HG03432 (cell line): ENCODE data around the gene SORT1.

Experiments used
- ATAC-seq: cut with Tn5 transposase; IDR thresholded peaks from one replicate; pipeline ENCODE4 v1.9.1; 2021; ENCODE audit warnings: mild to moderate bottlenecking, moderate library complexity; ENCODE audit not compliant: unreplicated experiment

Gene SORT1

DNA sequence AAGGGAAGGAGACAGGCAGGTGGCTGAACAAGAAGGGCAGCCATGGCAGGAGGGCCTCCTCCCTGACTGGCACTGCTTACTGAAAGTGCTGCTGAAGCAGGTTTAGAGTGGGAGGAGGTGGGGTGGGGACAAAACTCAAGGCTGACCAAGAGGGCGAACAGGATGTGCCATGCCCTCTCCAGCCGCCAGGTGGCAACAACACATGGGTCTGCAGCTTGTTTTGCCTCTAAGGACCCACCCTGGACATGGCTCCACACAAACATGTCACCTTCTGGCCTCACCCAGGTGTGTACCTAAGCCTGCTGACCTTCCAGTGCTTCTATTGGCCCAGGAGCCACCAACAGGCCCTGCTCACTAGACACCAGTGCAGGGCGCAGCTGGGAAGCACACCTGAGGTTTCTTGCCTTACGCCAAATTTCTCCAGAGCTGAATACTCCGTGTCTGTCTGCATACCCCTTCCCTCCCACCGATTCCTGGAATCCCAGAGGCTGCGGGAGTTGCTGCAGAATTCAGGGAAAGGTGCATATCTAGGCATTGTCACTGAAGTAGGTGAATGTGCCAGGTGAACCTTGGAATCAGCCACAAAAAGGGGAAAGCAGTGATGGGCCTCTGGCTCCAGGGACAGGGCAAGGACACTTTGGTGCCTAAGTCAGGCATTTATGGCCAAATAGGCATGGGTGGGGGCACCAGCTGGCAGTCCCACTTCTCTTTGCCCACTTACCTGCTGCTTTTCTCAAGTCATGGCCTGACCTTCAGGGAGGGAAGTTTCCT is 120.1 kb downstream of the SORT1 start:
- peak; percentile 84 for ATAC-seq

- ATAC-seq: no peak
Observed at GRCh38 chr1:109275706-109276345, 121.9 kb downstream of the SORT1 start.

DNA sequence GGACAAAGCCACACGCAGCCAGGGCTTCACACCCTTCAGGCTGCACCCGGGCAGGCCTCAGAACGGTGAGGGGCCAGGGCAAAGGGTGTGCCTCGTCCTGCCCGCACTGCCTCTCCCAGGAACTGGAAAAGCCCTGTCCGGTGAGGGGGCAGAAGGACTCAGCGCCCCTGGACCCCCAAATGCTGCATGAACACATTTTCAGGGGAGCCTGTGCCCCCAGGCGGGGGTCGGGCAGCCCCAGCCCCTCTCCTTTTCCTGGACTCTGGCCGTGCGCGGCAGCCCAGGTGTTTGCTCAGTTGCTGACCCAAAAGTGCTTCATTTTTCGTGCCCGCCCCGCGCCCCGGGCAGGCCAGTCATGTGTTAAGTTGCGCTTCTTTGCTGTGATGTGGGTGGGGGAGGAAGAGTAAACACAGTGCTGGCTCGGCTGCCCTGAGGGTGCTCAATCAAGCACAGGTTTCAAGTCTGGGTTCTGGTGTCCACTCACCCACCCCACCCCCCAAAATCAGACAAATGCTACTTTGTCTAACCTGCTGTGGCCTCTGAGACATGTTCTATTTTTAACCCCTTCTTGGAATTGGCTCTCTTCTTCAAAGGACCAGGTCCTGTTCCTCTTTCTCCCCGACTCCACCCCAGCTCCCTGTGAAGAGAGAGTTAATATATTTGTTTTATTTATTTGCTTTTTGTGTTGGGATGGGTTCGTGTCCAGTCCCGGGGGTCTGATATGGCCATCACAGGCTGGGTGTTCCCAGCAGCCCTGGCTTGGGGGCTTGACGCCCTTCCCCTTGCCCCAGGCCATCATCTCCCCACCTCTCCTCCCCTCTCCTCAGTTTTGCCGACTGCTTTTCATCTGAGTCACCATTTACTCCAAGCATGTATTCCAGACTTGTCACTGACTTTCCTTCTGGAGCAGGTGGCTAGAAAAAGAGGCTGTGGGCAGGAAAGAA is 122.9 kb downstream of the SORT1 start:
- ATAC-seq: no peak

DNA sequence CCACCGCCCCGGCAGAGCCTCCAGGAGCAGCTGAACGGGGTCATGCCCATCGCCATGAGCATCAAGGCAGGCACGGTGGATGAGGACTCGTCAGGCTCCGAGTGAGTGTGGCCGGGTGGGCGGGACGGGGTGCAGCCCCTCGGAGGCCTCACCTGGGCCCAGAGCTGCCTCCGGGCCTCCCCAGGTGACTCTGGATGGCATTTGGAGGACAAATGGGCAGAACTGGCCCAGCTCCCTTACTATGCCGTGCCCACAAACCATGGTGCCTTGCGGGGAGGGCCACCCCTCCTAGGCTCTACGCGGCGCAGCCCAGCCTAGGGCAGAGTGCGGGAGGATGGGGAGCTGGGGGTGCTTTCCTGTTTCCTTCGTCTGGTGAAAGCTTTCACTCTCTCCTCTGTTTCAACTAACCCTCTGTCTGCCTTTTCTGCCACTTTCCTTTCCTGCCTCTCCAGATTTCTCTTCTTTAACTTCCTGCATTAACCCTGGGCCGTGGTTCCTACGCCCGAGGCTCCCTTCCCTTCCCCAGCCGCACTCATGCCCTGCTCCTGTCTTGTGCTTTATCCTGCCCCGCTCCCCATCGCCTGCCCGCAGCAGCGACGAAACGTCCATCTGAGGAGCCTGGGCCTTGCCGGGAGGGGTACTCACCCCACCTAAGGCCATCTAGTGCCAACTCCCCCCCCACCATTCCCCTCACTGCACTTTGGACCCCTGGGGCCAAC is 124.0 kb downstream of the SORT1 start:
- ATAC-seq: no peak

DNA sequence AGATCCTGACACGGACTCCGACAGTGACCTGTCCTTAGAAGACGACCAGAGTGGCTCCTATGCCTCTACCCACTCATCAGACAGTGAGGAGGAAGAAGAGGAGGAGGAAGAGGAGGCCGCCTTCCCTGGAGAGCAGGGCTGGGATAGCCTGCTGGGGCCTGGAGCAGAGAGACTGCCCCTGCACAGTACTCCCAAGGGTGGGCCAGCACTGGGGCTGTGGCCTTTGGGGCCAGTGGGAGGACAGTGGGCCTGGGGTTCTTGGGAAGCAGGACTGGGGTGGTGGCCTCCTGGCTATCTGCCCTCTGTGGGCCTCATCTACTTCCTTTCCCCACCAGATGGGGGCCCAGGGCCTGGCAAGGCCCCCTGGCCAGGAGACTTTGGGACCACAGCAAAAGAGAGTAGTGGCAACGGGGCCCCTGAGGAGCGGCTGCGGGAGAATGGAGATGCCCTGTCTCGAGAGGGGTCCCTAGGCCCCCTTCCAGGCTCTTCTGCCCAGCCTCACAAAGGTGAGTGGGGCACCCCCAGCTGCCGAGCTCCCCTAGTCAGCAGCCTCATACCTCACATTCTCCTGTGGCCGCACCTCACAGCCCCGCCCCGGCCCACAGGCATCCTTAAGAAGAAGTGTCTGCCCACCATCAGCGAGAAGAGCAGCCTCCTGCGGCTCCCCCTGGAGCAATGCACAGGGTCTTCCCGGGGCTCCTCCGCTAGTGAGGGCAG is 124.7 kb downstream of the SORT1 start:
- no peak for ATAC-seq

DNA sequence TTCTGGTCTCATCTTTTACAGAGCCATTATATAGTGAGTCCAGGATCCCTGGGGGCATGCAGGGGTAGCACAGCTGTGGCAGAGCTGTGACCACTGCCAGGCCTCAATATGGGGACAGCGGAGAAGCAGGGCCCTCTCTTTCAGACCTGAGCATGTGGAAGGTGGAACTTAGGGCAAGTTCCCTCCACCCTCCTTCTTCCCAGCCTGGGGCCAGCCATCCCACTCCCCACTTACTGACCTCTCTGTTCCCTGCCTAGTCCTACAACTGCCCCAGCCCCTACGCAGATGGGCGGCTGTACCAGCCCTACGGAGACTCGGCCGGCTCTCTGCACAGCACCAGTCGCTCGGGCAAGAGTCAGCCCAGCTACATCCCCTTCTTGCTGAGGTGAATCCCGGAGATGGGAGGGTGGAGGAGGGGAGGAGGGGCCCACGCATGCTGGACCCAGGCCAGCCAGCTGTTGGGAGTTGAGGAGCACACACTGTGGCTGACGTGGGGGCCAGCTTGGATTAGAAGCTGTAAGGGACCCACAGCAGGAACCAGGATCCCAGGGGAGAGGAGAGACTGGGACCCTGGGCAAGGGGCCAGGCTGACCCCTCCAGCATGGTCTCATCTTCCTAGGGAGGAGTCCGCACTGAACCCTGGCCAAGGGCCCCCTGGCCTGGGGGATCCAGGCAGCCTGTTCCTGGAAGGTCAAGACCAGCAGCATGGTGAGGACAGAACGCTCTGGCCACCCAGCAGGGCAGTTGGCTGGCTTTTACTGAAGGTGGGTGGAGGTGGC is 125.5 kb downstream of the SORT1 start:
- ATAC-seq: no peak

DNA sequence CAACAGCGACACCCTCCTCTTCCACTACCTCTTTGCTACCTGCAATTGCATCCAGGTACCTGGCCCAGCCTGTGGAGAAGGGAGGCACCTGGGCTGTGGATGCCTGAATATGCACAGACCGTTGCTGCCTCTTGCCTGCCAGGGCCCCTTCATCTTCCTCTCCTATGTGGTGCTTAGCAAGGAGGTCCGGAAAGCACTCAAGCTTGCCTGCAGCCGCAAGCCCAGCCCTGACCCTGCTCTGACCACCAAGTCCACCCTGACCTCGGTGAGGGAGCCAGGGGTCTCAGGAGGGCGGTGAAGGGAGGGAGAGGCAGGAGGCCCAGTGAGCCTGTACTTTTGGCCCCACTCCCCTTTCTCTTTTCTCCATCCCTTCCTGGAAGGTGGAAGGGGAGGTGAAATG is 126.3 kb downstream of the SORT1 start:
- ATAC-seq: no peak

GRCh38 chr1:109270623-109271317 is 126.9 kb downstream of the SORT1 start:
- no peak for ATAC-seq

DNA sequence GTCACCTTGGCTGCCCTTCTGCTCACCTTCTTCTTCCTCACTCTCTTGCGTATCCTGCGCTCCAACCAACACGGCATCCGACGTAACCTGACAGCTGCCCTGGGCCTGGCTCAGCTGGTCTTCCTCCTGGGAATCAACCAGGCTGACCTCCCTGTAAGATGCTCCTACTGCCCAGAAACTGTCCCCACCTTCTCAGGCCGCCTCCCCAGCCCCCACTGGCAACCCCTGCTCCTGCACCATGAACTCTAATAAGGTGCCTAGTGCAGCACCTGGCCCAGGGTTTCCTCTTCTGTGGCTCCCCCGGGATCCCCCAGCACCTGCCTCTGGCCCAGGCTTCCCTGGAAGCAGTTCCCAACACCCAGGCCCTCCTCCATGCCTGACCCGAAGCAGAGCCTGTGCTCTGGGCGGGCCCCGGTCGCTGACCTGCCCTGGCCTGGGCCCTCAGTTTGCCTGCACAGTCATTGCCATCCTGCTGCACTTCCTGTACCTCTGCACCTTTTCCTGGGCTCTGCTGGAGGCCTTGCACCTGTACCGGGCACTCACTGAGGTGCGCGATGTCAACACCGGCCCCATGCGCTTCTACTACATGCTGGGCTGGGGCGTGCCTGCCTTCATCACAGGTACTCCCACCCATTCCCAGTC is 127.6 kb downstream of the SORT1 start:
- no peak for ATAC-seq

- no peak for ATAC-seq
Observed at GRCh38 chr1:109269212-109269980, 128.3 kb downstream of the SORT1 start.

- ATAC-seq: no peak
Observed at GRCh38 chr1:109268431-109269211, 129.1 kb downstream of the SORT1 start.

DNA sequence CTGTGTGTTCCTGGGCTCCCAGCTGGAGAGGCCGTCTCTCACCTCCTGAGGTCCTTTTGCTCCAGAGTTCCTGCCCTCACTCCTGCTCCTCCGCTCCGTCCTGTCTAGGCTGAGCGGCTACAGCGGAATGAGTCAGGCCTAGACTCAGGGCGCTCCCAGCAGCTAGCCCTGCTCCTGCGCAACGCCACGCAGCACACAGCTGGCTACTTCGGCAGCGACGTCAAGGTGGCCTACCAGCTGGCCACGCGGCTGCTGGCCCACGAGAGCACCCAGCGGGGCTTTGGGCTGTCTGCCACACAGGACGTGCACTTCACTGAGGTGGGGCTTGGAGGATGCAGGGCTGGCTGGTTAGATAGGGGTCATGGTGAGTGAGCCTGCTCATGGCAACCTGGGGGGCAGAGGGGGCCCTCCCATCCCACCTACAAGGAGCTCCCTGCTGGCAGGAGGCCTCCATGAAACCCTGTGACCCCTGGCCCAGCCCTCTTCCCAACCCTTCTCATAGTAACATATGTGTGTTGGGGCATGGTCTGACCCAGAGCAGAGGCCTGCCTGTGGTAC is 129.9 kb downstream of the SORT1 start:
- no peak for ATAC-seq

DNA sequence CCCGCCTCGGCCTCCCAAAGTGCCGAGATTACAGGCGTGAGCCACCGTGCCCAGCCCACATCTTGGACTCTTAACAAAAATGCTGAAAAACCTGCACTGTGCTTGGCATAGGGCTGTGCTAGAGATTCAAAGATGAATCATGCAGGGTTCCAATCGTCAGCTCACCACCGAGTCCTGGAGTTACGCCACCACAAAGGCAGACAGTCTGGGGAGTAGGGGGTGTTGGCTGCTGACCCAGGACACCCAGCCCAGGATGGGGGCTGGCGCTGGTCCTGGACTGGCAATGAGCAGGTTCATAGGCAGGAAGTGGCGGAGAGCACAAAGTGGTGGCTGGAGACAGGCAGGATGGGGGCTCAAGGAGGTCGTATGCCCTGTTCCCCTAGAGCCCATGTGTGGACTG is 130.8 kb downstream of the SORT1 start:
- no peak for ATAC-seq

DNA sequence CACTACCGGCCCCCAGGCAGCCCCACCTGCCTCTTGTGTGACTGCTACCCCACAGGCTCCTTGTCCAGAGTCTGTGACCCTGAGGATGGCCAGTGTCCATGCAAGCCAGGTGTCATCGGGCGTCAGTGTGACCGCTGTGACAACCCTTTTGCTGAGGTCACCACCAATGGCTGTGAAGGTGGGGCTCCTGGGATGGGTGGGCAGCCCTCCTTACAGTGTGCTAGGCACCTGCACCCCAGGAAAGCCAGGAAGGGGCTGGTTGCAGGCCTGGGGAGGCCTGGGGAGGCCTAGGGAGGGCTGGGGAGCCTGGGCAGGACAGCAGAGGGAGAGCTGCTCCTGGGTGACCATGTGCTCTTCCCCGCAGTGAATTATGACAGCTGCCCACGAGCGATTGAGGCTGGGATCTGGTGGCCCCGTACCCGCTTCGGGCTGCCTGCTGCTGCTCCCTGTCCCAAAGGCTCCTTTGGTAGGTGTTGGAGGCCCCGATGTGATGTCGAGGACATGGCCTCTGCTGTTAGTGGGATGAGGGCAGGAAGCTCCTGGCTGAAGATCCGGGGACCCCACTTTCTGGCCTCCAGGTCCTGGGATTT is 131.9 kb downstream of the SORT1 start:
- ATAC-seq: no peak

GRCh38 chr1:109265016-109265415 is 132.7 kb downstream of the SORT1 start:
- no peak for ATAC-seq

DNA sequence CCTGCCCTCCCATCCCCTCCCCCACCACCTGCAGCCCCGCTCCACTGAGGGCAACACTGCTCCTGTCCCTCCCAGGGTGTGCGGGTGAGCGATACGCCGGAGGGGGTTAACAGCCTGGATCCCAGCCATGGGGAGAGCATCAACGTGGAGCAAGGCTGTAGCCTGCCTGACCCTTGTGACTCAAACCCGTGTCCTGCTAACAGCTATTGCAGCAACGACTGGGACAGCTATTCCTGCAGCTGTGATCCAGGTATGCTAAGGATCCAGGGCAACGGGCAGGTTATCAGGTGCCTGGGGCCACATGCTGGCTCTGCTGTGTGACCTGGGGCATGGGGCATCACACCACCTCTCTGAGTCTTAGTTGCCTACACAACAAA is 133.4 kb downstream of the SORT1 start:
- no peak for ATAC-seq
